ENCODE data around the gene CEPT1. TPM values are rescaled to one million over a fixed set of nuclear protein-coding genes. Genes with fewer than 3 reads are reported as not detected.

CEPT1 gene
- total and polyA plus RNA-seq, 10 of the 15 experiments (the other 5 are each of a cell fraction or from before 2014, with no cell fraction given), result 29.4 to 77.9 (median 54.8) TPM

Small RNA genes lying within 50 kb of the gene (small RNA-seq; reads per million reads assigned to genes)
- gene AL355816.1, result not detected

Other genes starting within 250 kb of the CEPT1 start
- 13.4 and 15.5 TPM in 2 replicates for gene LRIF1, start 176.3 kb upstream of the CEPT1 start, total RNA-seq (2014; rRNA removed)
- gene LRIF1, start 176.3 kb upstream of the CEPT1 start, total RNA-seq (2014; rRNA removed; fragmentation: Illumina TruSeq; extraction: Trizol), result 20.3 and 21.1 TPM in 2 replicates
- 12.8 and 13.4 TPM in 2 replicates for gene LRIF1, start 176.3 kb upstream of the CEPT1 start, total RNA-seq (2021)
- gene LRIF1, start 176.3 kb upstream of the CEPT1 start, polyA plus RNA-seq (2011; rRNA removed), result 13.6 and 21.2 TPM in 2 replicates
- gene LRIF1, start 176.3 kb upstream of the CEPT1 start, polyA plus RNA-seq (2014; fragmentation: Illumina TruSeq; extraction: Trizol), result 17.0 and 23.6 TPM in 2 replicates
- 10 to 100 TPM; 15.4 to 16.1 TPM for gene LRIF1, start 176.3 kb upstream of the CEPT1 start, polyA plus RNA-seq (2014; fragmentation: Nextera tagmentation; extraction: Ambion mirVana)
- gene LRIF1, start 176.3 kb upstream of the CEPT1 start, polyA plus RNA-seq (2014; rRNA removed), result 9.7 TPM in 2 replicates
- 10 to 100 TPM; 16.6 to 17.7 TPM for gene LRIF1, start 176.3 kb upstream of the CEPT1 start, polyA plus RNA-seq (2016; fragmentation: Nextera tagmentation; extraction: Ambion mirVana)
- gene DRAM2, start 130 bp upstream of the CEPT1 start, total RNA-seq (2014; rRNA removed), result 76.0 and 80.9 TPM in 2 replicates
- gene DRAM2, start 130 bp upstream of the CEPT1 start, total RNA-seq (2014; rRNA removed; fragmentation: Illumina TruSeq; extraction: Trizol), result 56.6 and 60.3 TPM in 2 replicates
- gene DRAM2, start 130 bp upstream of the CEPT1 start, total RNA-seq (2021), result 39.1 and 45.3 TPM in 2 replicates
- gene DRAM2, start 130 bp upstream of the CEPT1 start, polyA plus RNA-seq (2011; rRNA removed), result 229 and 281 TPM in 2 replicates
- gene DRAM2, start 130 bp upstream of the CEPT1 start, polyA plus RNA-seq (2014; fragmentation: Illumina TruSeq; extraction: Trizol), result 82.8 and 106 TPM in 2 replicates
- 100 to 1,000 TPM in 1 of 2 experiments, 10 to 100 TPM in 1; 88.3 to 146 TPM for gene DRAM2, start 130 bp upstream of the CEPT1 start, polyA plus RNA-seq (2014; fragmentation: Nextera tagmentation; extraction: Ambion mirVana)
- gene DRAM2, start 130 bp upstream of the CEPT1 start, polyA plus RNA-seq (2014; rRNA removed), result 64.1 and 88.0 TPM in 2 replicates
- gene DRAM2, start 130 bp upstream of the CEPT1 start, polyA plus RNA-seq (2016; fragmentation: Nextera tagmentation; extraction: Ambion mirVana), result 10 to 100 TPM; 57.7 to 58.4 TPM
- gene DENND2D, start 60.4 kb downstream of the CEPT1 start, total RNA-seq (2014; rRNA removed), result 164 and 170 TPM in 2 replicates
- gene DENND2D, start 60.4 kb downstream of the CEPT1 start, total RNA-seq (2014; rRNA removed; fragmentation: Illumina TruSeq; extraction: Trizol), result 187 and 196 TPM in 2 replicates
- gene DENND2D, start 60.4 kb downstream of the CEPT1 start, total RNA-seq (2021), result 164 and 166 TPM in 2 replicates
- gene DENND2D, start 60.4 kb downstream of the CEPT1 start, polyA plus RNA-seq (2011; rRNA removed), result 299 and 375 TPM in 2 replicates
- 193 and 221 TPM in 2 replicates for gene DENND2D, start 60.4 kb downstream of the CEPT1 start, polyA plus RNA-seq (2014; fragmentation: Illumina TruSeq; extraction: Trizol)
- 100 to 1,000 TPM; 149 to 200 TPM for gene DENND2D, start 60.4 kb downstream of the CEPT1 start, polyA plus RNA-seq (2014; fragmentation: Nextera tagmentation; extraction: Ambion mirVana)
- gene DENND2D, start 60.4 kb downstream of the CEPT1 start, polyA plus RNA-seq (2014; rRNA removed), result 149 and 157 TPM in 2 replicates
- gene DENND2D, start 60.4 kb downstream of the CEPT1 start, polyA plus RNA-seq (2016; fragmentation: Nextera tagmentation; extraction: Ambion mirVana), result 100 to 1,000 TPM; 162 to 179 TPM
- 92.1 and 115 TPM in 2 replicates for gene CHI3L2, start 87.5 kb downstream of the CEPT1 start, total RNA-seq (2014; rRNA removed)
- gene CHI3L2, start 87.5 kb downstream of the CEPT1 start, total RNA-seq (2014; rRNA removed; fragmentation: Illumina TruSeq; extraction: Trizol), result 88.8 and 105 TPM in 2 replicates
- gene CHI3L2, start 87.5 kb downstream of the CEPT1 start, total RNA-seq (2021), result 72.1 and 95.0 TPM in 2 replicates
- 508 and 715 TPM in 2 replicates for gene CHI3L2, start 87.5 kb downstream of the CEPT1 start, polyA plus RNA-seq (2011; rRNA removed)
- gene CHI3L2, start 87.5 kb downstream of the CEPT1 start, polyA plus RNA-seq (2014; fragmentation: Illumina TruSeq; extraction: Trizol), result 124 and 170 TPM in 2 replicates
- 100 to 1,000 TPM; 151 to 216 TPM for gene CHI3L2, start 87.5 kb downstream of the CEPT1 start, polyA plus RNA-seq (2014; fragmentation: Nextera tagmentation; extraction: Ambion mirVana)
- 73.5 and 105 TPM in 2 replicates for gene CHI3L2, start 87.5 kb downstream of the CEPT1 start, polyA plus RNA-seq (2014; rRNA removed)
- gene CHI3L2, start 87.5 kb downstream of the CEPT1 start, polyA plus RNA-seq (2016; fragmentation: Nextera tagmentation; extraction: Ambion mirVana), result 10 to 100 TPM; 37.1 to 39.3 TPM
- not detected in 2 replicates for gene CHIA, start 150.6 kb downstream of the CEPT1 start, total RNA-seq (2014; rRNA removed)
- gene CHIA, start 150.6 kb downstream of the CEPT1 start, total RNA-seq (2014; rRNA removed; fragmentation: Illumina TruSeq; extraction: Trizol), result not detected in 2 replicates
- not detected in 2 replicates for gene CHIA, start 150.6 kb downstream of the CEPT1 start, total RNA-seq (2021)
- not detected in 2 replicates for gene CHIA, start 150.6 kb downstream of the CEPT1 start, polyA plus RNA-seq (2011; rRNA removed)
- not detected in 2 replicates for gene CHIA, start 150.6 kb downstream of the CEPT1 start, polyA plus RNA-seq (2014; fragmentation: Illumina TruSeq; extraction: Trizol)
- gene CHIA, start 150.6 kb downstream of the CEPT1 start, polyA plus RNA-seq (2014; fragmentation: Nextera tagmentation; extraction: Ambion mirVana), result not detected
- not detected in 2 replicates for gene CHIA, start 150.6 kb downstream of the CEPT1 start, polyA plus RNA-seq (2014; rRNA removed)
- under 1 TPM in 1 of 2 experiments, not detected in 1; 0.21 TPM for gene CHIA, start 150.6 kb downstream of the CEPT1 start, polyA plus RNA-seq (2016; fragmentation: Nextera tagmentation; extraction: Ambion mirVana)

All from GM12878 (cell line).